Limb (tissue), 2 donors: ENCODE results near the gene PPFIA4.
A peak's percentile ranks its signal among the peaks of the same experiment; 100 is the strongest.

Experiments used
- DNase-seq, 2 donors: peaks; one replicate each; pipeline ENCODE4 v3.0.0-alpha.2; 2016; ENCODE audit errors: extremely low spot score in 2 of 2

Gene PPFIA4

GRCh38 chr1:203040513-203041275, 14.4 kb downstream of the PPFIA4 start:
- peak in 1 of 2 donors; percentile 9 for DNase-seq

DNA sequence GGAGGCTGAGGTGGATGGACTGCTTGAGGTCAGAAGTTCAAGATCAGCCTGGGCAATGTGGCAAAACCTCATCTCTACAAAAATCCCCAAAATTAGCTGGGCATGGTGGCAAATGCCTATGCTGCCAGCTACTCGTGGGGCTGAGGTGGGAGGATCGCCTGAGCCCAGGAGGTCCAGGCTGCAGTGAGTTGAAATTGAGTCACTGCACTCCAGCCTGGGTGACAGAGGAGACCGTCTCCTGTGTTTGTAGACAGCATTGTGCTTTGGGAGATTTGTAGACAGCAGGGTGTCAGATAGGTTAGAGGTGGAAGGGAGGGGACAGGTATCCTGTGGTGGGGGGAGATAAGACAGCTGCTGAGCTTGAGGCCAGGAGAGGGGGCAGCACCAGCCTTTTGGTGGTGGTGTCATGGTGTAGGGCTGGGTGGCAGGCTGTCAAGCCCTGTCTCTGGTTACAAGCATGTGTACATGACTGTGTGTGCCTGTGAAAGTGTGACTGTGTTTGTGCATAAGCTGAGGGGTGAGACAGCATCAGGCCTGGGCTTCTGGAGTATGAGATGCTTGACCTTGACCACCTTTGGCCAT, 15.2 kb downstream of the PPFIA4 start:
- DNase-seq = peak in 1 of 2 donors; percentile 18

GRCh38 chr1:203043830-203044545, 17.7 kb downstream of the PPFIA4 start:
- no peak for DNase-seq

- DNase-seq = no peak
These were observed 18.4 kb downstream of the PPFIA4 start for GRCh38 chr1:203044546-203045250.

DNA sequence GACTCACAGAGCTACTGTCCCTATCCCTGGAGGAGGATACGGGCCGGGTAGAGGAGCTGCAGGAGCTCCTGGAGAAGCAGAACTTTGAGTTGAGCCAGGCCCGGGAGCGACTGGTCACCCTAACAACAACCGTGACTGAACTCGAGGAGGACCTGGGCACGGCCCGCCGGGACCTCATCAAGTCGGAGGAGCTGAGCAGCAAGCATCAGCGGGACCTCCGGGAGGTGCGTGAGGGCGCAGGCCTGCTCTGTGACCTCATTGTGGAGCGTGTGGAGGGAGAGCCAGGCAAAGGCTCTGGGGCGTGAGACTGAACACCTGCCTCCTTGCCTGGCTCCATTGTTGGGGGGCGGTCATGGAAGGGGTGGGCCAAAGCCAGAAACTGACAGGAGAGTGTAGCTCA, 19.0 kb downstream of the PPFIA4 start:
- DNase-seq = no peak

GRCh38 chr1:203045821-203046594, 19.7 kb downstream of the PPFIA4 start:
- peak in 1 of 2 donors; percentile 60 for DNase-seq

DNA sequence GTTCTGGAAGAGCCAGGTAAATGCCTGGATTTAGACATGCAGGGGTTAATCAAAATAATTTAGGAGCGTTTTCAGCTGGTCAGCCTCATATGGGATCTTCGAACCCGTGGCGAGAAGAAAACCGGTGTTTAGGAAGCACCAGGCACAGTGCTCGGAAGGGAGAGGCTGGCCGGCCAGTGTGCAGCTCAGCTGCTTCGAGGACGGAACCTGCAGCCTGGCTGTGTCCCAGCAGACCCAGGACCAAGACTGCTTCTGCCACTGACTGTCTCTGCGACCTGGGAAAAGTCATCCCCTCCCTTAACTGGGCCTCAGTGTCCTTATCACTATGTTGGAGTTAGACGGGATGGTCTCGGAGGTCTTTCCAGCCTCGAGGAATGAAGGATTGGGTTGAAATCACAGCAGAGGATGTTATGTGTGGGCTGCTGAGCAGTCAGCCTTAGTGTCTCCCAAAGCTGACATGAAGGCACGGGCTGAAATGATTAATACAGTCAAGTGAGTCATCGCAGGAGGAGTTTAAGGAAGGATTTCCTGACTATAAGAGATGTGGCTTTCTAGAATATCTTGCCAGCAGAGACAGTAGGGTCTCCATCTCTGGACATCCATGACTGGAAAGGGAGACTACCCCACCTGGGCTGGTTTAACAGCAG, 20.8 kb downstream of the PPFIA4 start:
- DNase-seq = no peak

DNA sequence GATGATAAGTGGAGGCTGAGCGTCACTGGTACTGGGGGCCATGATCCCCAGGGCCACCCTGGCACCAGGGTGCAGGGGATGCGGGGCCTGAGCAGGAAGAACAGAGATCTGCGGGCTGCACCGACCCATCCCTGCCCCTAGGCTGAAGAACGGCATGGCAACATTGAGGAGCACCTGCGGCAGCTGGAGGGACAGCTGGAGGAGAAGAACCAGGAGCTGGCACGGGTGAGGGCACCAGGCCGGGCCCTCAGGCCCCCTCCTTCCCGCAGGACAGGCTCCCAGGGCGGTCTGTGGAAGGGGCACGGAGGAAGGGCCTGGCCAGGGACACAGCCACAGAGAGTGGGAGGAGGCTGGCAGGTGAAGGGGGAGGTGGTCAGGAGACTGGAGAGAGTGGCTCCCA, 21.8 kb downstream of the PPFIA4 start:
- DNase-seq = no peak

- peak in 1 of 2 donors; percentile 69 for DNase-seq
These were observed 22.3 kb downstream of the PPFIA4 start for GRCh38 chr1:203048555-203049051.

DNA sequence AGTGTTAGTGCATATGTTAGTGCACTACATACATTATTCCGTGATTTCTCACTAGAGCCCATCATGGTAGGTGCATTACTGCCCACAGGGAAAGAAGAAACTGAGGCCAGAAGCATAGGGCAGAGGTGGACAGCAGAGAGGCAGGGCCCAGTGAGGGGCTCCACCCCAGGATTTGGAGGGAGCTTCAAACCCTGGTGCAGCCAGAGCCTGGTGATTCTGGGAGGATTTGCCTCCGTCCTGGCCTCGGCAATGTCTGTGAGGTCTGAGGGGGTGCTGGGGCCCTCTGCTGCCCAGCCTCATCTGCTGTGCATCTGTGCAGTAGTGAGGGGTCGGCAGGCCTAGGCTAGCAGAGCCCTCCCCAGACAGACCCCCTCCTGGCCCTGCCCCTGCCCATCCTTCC, 22.8 kb downstream of the PPFIA4 start:
- DNase-seq = no peak

DNA sequence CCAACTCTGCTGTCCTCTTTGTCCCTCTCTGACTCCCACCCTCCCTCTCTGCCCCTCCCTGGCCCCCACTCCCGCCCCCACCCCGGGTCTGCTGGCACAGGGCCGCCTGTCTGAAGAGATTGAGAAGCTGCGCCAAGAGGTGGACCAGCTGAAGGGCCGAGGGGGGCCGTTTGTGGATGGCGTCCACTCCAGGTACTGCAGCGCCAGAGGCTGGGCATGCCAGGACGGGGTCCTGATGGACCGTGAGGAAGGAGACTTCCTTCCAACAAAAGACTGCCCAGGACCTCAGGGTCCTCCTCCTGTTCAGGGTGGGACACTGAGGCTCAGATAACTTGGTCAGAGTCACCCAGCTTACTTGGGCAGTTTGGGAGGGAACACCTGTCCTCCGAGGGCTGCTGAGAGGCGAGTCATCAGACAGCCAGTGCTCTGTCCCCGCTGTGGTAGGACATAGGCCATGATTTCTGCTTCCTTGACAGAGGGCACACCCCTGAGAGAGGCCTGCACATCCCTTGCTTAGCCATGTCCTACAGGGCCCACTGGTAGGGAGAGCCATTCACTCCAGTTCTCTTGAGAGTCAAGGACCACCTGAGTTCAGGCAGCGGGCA, 23.4 kb downstream of the PPFIA4 start:
- DNase-seq = no peak

GRCh38 chr1:203050826-203051225, 24.5 kb downstream of the PPFIA4 start:
- DNase-seq = no peak

DNA sequence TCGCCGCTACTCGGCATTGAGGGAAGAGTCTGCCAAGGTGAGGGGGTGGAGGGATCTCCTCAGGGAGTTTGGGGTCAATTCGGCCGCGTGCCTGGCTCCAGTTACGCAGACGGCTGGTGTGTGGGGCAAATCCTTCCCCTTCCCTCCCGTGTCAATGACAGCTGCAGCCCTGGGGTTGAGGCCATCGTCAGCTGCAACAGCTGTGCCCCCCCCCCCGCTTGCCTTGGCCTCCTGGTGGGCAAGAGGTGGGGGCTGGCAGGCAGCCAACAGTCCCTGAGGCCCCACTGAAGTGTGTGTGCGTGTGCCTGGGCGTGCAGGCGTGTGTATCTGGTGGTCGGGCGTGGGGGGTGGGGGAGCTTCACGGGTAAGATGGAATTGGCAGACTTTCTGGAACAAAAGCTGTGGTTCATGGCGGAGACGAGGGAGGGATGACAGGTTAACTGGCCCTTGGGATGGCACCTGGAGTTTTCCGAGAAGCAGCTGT, 25.6 kb downstream of the PPFIA4 start:
- DNase-seq = peak; percentile 71 to 83

GRCh38 chr1:203052601-203053000, 26.3 kb downstream of the PPFIA4 start:
- no peak for DNase-seq

GRCh38 chr1:203054184-203054583, 27.9 kb downstream of the PPFIA4 start:
- DNase-seq = no peak

DNA sequence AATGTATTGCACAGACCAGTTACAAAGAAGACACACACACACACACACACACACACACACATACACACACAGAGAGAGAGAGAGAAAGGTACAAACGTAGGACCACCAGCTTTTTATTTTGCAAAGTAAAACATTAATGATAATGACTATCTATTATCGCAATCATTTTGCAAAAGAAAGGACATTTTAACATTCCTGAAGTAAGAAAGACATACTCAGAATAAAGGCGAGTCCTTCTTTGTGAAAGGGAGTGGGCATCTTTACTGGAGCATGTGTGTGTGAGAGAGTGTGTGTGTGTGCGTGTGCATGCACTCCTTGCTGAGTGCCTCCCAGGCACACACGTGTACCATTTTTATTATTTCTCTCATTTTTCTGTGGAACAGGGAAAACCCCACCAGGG, 28.4 kb downstream of the PPFIA4 start:
- DNase-seq = no peak

GRCh38 chr1:203055161-203055799, 29.0 kb downstream of the PPFIA4 start:
- DNase-seq = no peak

DNA sequence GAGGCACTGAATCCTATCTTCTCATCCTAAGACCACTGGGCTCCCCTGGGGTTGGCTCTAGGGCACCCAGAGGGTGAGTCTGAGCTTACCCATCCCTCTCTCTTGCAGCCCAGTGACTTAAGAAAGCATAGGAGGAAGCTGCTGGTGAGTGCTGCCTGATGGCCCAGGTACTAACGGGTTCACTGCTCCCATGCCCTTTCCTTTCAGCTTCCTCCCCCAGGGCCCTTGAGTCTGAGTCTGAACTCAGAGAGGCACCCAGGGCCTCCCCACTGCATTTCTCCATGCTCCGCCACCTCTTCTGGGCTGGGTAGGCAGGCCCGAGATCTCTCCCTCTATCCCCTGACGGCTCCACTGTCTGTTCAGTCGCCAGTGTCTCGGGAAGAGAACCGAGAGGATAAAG, 29.7 kb downstream of the PPFIA4 start:
- DNase-seq = no peak

DNA sequence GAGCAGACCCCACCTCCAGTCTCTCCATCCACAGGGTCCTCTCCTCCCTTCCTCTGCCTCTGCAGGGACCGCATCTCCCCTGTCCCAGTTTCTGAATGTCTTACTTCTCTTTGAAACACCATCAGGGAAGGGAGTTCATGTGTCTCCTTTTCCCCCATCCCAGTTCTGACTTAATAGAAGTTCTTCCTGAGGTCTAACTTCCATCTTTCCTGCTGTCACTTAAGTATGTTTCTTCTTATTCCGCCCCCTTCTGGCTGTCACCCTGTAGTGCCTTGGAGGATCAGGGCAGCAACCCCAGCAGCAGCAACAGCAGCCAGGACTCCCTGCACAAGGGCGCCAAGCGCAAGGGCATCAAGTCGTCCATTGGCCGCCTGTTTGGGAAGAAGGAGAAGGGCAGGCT, 30.2 kb downstream of the PPFIA4 start:
- no peak for DNase-seq
